K562 (cell line): ENCODE measurements around the gene SDCCAG8.

Experiments
- CTCF ChIP-seq, 3 experiments: IDR thresholded peaks in 2 of 3; conservative IDR thresholded peaks in 1 of 3; 2 replicates each; pipeline ENCODE4 v1.5.1; 2011 to 2012; ENCODE audit warnings: low read length in 3 of 3, mild to moderate bottlenecking in 3 of 3, control low read depth in 2 of 3, improper control_type of control experiment in 1 of 3, inconsistent platforms in 1 of 3, low read depth in 1 of 3, mixed read lengths in 1 of 3, moderate library complexity in 1 of 3; ENCODE audit not compliant: insufficient read depth in 2 of 3
- EGR1 ChIP-seq: fragments of 450-650 bp; conservative IDR thresholded peaks from 2 replicates; pipeline ENCODE4 v1.6.1; 2017; ENCODE audit warnings: mild to moderate bottlenecking
- FOXM1 ChIP-seq, 2 experiments: fragments of 450-650 bp in 1 of 2; sonication (generic) in 1 of 2; formaldehyde crosslinking in 1 of 2; IDR thresholded peaks; 2 replicates each; pipeline versions ENCODE4 v1.6.1 to v1.9.0; 2017 to 2022; ENCODE audit warnings: low read depth in 2 of 2, mild to moderate bottlenecking in 2 of 2, missing genetic modification reagents in 1 of 2, moderate library complexity in 1 of 2
- JUNB ChIP-seq: fragments of 450-650 bp; formaldehyde crosslinking; conservative IDR thresholded peaks from 2 replicates; pipeline ENCODE4 v1.4.0; 2020; ENCODE audit warnings: mild to moderate bottlenecking
- MNT ChIP-seq, 2 experiments: fragments of 450-650 bp; conservative IDR thresholded peaks; 2 replicates each; pipeline ENCODE4 v1.6.1; 2017; ENCODE audit warnings: mild to moderate bottlenecking in 2 of 2, moderate library complexity in 2 of 2
- MXD1 ChIP-seq: fragments of 250-450 bp; sonication (Bioruptor Pico); IDR thresholded peaks from 2 replicates; pipeline ENCODE4 v1.8.0; 2021; ENCODE audit warnings: borderline replicate concordance, mild to moderate bottlenecking, moderate library complexity; ENCODE audit not compliant: poor library complexity, severe bottlenecking
- PHB ChIP-seq: fragments of 250-450 bp; sonication (Bioruptor Pico); IDR thresholded peaks from 2 replicates; pipeline ENCODE4 v1.5.0; 2021
- RAD21 ChIP-seq, 2 experiments: fragments of 250-450 bp in 1 of 2; fragments of 450-650 bp in 1 of 2; sonication (Bioruptor Pico) in 1 of 2; formaldehyde crosslinking in 1 of 2; IDR thresholded peaks in 1 of 2; conservative IDR thresholded peaks in 1 of 2; 2 replicates each; pipeline versions ENCODE4 v1.4.0 to v1.8.0; 2020 to 2022; ENCODE audit warnings: mild to moderate bottlenecking in 2 of 2, moderate library complexity in 1 of 2
- SIN3A ChIP-seq, 2 experiments: fragments of 150-350 bp in 1 of 2; IDR thresholded peaks; 2 replicates each; pipeline ENCODE4 v1.6.1; 2011 to 2016; ENCODE audit warnings: borderline replicate concordance in 2 of 2, low read depth in 2 of 2, low read length in 2 of 2, mild to moderate bottlenecking in 2 of 2, moderate library complexity in 2 of 2; ENCODE audit not compliant: control insufficient read depth in 1 of 2
- XRCC4 ChIP-seq: IDR thresholded peaks from one replicate; pipeline ENCODE4 v1.6.1; 2011; ENCODE audit not compliant: insufficient read depth, insufficient read length; ENCODE audit errors: extremely low read depth
- ZFX ChIP-seq: sonication (generic); formaldehyde crosslinking; IDR thresholded peaks from 2 replicates; pipeline ENCODE4 v1.8.0; 2022; ENCODE audit warnings: mild to moderate bottlenecking, missing genetic modification reagents, moderate library complexity
- ZNF830 ChIP-seq: fragments of 250-450 bp; sonication (Bioruptor Pico); IDR thresholded peaks from 2 replicates; pipeline ENCODE4 v1.5.0; 2021; ENCODE audit warnings: mild to moderate bottlenecking

- TF ChIP-seq RAD21 (CRISPR knock-in tag; conservative IDR thresholded peaks at IDR 0.05 in 1 of 2, IDR thresholded peaks at IDR 0.05 in 1 of 2), result no peak
- no peak for TF ChIP-seq MXD1 (CRISPR knock-in tag)
- no peak for TF ChIP-seq SIN3A (IDR thresholded peaks at IDR 0.05; ENCODE audit: borderline replicate concordance in 2 of 2, control insufficient read depth in 1 of 2, low read depth in 2 of 2, low read length in 2 of 2)
- TF ChIP-seq ZNF830 (CRISPR knock-in tag), result no peak
- no peak for TF ChIP-seq PHB (CRISPR knock-in tag)
- TF ChIP-seq ZFX (CRISPR knock-in tag), result no peak
- no peak for TF ChIP-seq EGR1
- no peak for TF ChIP-seq XRCC4
- TF ChIP-seq MNT (conservative IDR thresholded peaks at IDR 0.05), result no peak
- TF ChIP-seq CTCF (IDR thresholded peaks at IDR 0.05 in 2 of 3, conservative IDR thresholded peaks at IDR 0.05 in 1 of 3; ENCODE audit: insufficient read depth in 2 of 3, low read depth in 1 of 3, low read length in 3 of 3), result no peak
- TF ChIP-seq FOXM1 (IDR thresholded peaks at IDR 0.05; ENCODE audit: low read depth), result no peak
- no peak for TF ChIP-seq FOXM1 (CRISPR knock-in tag; IDR thresholded peaks at IDR 0.05; ENCODE audit: low read depth)
- TF ChIP-seq JUNB, result no peak
Measured at GRCh38 chr1:243474906-243475305, 219.1 kb downstream of the SDCCAG8 start.
